Measurements from ENCODE around the gene TOP3A. TPM values are rescaled to one million over a fixed set of nuclear protein-coding genes. Genes with fewer than 3 reads are reported as not detected.
A peak's percentile ranks its signal among the peaks of the same experiment; 100 is the strongest.

The TOP3A gene
- total and polyA plus RNA-seq, 2 experiments from 2014 or later: 21.7 to 76.7 TPM

- peaks cover 4% of the 10 kb centered on the region for H3K27me3 Mint-ChIP-seq (ENCODE audit: insufficient read depth, low read depth, poor library complexity)
- peak overlapping the region; percentile 99 for H3K4me2 ChIP-seq
- H3K27ac Mint-ChIP-seq: no peak overlapping the region
- no peaks in the 10 kb centered on the region; the same call in 1 of the 2 replicates for H3K36me3 ChIP-seq (ENCODE audit: insufficient read depth)
- TF ChIP-seq NANOG (IDR thresholded peaks at IDR 0.05; ENCODE audit: borderline replicate concordance) (no peak), REST (IDR thresholded peaks at IDR 0.05; ENCODE audit: unreplicated experiment) (no peak), EZH2phosphoT487 (IDR thresholded peaks at IDR 0.05; ENCODE audit: unreplicated experiment) (no peak), POLR2AphosphoS5 (IDR thresholded peaks at IDR 0.05; ENCODE audit: low read depth) (no peak), ZNF114 (CRISPR knock-in tag; IDR thresholded peaks at IDR 0.05) (no peak), JUNB (IDR thresholded peaks at IDR 0.05; ENCODE audit: unreplicated experiment) (no peak), STAT1 (IDR thresholded peaks at IDR 0.05; ENCODE audit: unreplicated experiment) (no peak), ZNF331 (CRISPR knock-in tag; IDR thresholded peaks at IDR 0.05; ENCODE audit: low read depth) (no peak)
- peak overlapping the region; percentile 97 for H3K4me3 ChIP-seq
- H3K4me3 Mint-ChIP-seq: peak overlapping the region; percentile 81
- no peak for DNase-seq (ENCODE audit: low spot score)
- no peak for ATAC-seq
- no peaks in the 10 kb centered on the region for H3K27me3 ChIP-seq (ENCODE audit: insufficient read depth)
- peaks cover 26% of the 10 kb centered on the region for H3K4me1 Mint-ChIP-seq
- H3K9me3 Mint-ChIP-seq: no peaks in the 10 kb centered on the region
- H4K20me1 ChIP-seq (replicated peaks; ENCODE audit: insufficient read depth): no peaks in the 10 kb centered on the region; the same call in 1 of the 2 replicates
- no peak overlapping the region for H3K27ac ChIP-seq (ENCODE audit: low read depth)
- H3F3A ChIP-seq (replicated peaks; ENCODE audit: low read depth): peaks cover 14% of the 10 kb centered on the region
- H3K9me2 ChIP-seq (ENCODE audit: insufficient read depth): no peaks in the 10 kb centered on the region
- H3K36me3 Mint-ChIP-seq (ENCODE audit: low read depth): peaks cover 8% of the 10 kb centered on the region
- peaks cover 20% of the 10 kb centered on the region for H3K4me1 ChIP-seq (ENCODE audit: insufficient read depth)
- peaks cover 20% of the 10 kb centered on the region for H3K79me2 ChIP-seq (replicated peaks; ENCODE audit: insufficient read depth)
- H2AFZ ChIP-seq: no peak overlapping the region
Measured at GRCh38 chr17:18261659-18262058, 53.1 kb downstream of the TOP3A start.

GRCh38 chr17:18261146-18261515, 53.7 kb downstream of the TOP3A start:
- H3K4me1 ChIP-seq (ENCODE audit: insufficient read depth): peaks cover 20% of the 10 kb centered on the region
- peaks cover 14% of the 10 kb centered on the region for H3F3A ChIP-seq (replicated peaks; ENCODE audit: low read depth)
- peak overlapping the region; percentile 96 for H2AFZ ChIP-seq
- peak overlapping the region; percentile 97 for H3K4me3 ChIP-seq
- no peaks in the 10 kb centered on the region; the same call in 1 of the 2 replicates for H3K36me3 ChIP-seq (ENCODE audit: insufficient read depth)
- peaks cover 25% of the 10 kb centered on the region for H3K79me2 ChIP-seq (replicated peaks; ENCODE audit: insufficient read depth)
- peaks cover 4% of the 10 kb centered on the region for H3K27me3 Mint-ChIP-seq (ENCODE audit: insufficient read depth, low read depth, poor library complexity)
- peak overlapping the region; percentile 81 for H3K4me3 Mint-ChIP-seq
- ATAC-seq (peak; percentile 1), DNase-seq (ENCODE audit: low spot score) (peak; percentile 53)
- no peaks in the 10 kb centered on the region for H3K9me2 ChIP-seq (ENCODE audit: insufficient read depth)
- H3K9me3 Mint-ChIP-seq: no peaks in the 10 kb centered on the region
- H3K36me3 Mint-ChIP-seq (ENCODE audit: low read depth): peaks cover 12% of the 10 kb centered on the region
- peak overlapping the region; percentile 94 for H3K27ac ChIP-seq (ENCODE audit: low read depth)
- no peaks in the 10 kb centered on the region for H3K27me3 ChIP-seq (ENCODE audit: insufficient read depth)
- H3K4me2 ChIP-seq: peak overlapping the region; percentile 99
- H3K4me1 Mint-ChIP-seq: peaks cover 29% of the 10 kb centered on the region
- peak overlapping the region; percentile 80; the same call in 1 of the 2 replicates for H3K27ac Mint-ChIP-seq
- H4K20me1 ChIP-seq (replicated peaks; ENCODE audit: insufficient read depth): no peaks in the 10 kb centered on the region; the same call in none of the 2 replicates
- no peak for TF ChIP-seq REST (IDR thresholded peaks at IDR 0.05; ENCODE audit: unreplicated experiment)
- no peak for TF ChIP-seq EZH2phosphoT487 (IDR thresholded peaks at IDR 0.05; ENCODE audit: unreplicated experiment)
- TF ChIP-seq JUNB (IDR thresholded peaks at IDR 0.05; ENCODE audit: unreplicated experiment): no peak
- TF ChIP-seq ETS1 (IDR thresholded peaks at IDR 0.05): no peak
- TF ChIP-seq NANOG (IDR thresholded peaks at IDR 0.05; ENCODE audit: borderline replicate concordance): no peak
- TF ChIP-seq POLR2AphosphoS5 (IDR thresholded peaks at IDR 0.05; ENCODE audit: low read depth): no peak
- TF ChIP-seq CTCF (conservative IDR thresholded peaks at IDR 0.05; ENCODE audit: low read depth in 2 of 2): no peak
- no peak for TF ChIP-seq ZNF114 (CRISPR knock-in tag; IDR thresholded peaks at IDR 0.05)
- TF ChIP-seq EZH2 (IDR thresholded peaks at IDR 0.05; ENCODE audit: low read depth, unreplicated experiment): no peak
- TF ChIP-seq ZNF331 (CRISPR knock-in tag; IDR thresholded peaks at IDR 0.05; ENCODE audit: low read depth): no peak
- TF ChIP-seq CREB1 (CRISPR knock-in tag; IDR thresholded peaks at IDR 0.05; ENCODE audit: low read depth): no peak

Data from GM23338 (cell line).